C4-2B (cell line): ENCODE measurements around the gene ADAMTS19.
A peak's percentile ranks its signal among the peaks of the same experiment; 100 is the strongest.

ENCODE experiments used
- H3K27ac ChIP-seq: fragments of 450-650 bp; 2 replicates; pipeline ENCODE4 v1.5.1; 2017
- ZFX ChIP-seq: fragments of 450-650 bp; IDR thresholded peaks from 2 replicates; pipeline ENCODE4 v1.6.1; 2017
- TF ChIP-seq, protein P1 (sequence below): fragments of 450-650 bp; conservative IDR thresholded peaks from 2 replicates; pipeline ENCODE4 v1.5.1; 2017; ENCODE audit warnings: mild to moderate bottlenecking

Gene ADAMTS19

DNA sequence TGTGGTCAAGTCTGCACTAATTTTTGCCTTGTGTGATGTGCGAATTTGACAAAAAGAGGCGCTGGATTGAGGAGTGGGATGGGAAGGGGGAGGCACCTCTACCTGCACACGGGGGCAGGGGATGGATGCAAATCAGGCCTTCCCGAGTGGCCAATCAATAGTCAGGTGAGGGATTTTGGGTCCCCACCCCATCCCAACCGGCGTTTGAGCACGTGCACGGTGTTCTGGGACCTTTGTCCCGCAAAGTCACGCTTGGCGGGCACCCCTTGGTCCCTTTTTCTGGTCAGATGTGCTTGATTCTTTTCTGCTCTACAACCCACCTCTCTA is 685 bp upstream of the ADAMTS19 start:
- no peak overlapping the region for H3K27ac ChIP-seq
- TF ChIP-seq, protein P1, sequence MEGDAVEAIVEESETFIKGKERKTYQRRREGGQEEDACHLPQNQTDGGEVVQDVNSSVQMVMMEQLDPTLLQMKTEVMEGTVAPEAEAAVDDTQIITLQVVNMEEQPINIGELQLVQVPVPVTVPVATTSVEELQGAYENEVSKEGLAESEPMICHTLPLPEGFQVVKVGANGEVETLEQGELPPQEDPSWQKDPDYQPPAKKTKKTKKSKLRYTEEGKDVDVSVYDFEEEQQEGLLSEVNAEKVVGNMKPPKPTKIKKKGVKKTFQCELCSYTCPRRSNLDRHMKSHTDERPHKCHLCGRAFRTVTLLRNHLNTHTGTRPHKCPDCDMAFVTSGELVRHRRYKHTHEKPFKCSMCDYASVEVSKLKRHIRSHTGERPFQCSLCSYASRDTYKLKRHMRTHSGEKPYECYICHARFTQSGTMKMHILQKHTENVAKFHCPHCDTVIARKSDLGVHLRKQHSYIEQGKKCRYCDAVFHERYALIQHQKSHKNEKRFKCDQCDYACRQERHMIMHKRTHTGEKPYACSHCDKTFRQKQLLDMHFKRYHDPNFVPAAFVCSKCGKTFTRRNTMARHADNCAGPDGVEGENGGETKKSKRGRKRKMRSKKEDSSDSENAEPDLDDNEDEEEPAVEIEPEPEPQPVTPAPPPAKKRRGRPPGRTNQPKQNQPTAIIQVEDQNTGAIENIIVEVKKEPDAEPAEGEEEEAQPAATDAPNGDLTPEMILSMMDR, result no peak
- no peak for TF ChIP-seq ZFX

- H3K27ac ChIP-seq, result no peak overlapping the region
- TF ChIP-seq ZFX, result no peak
- TF ChIP-seq, protein P1, result no peak
These were observed 506 bp downstream of the ADAMTS19 start for GRCh38 chr5:129460672-129460935.

DNA sequence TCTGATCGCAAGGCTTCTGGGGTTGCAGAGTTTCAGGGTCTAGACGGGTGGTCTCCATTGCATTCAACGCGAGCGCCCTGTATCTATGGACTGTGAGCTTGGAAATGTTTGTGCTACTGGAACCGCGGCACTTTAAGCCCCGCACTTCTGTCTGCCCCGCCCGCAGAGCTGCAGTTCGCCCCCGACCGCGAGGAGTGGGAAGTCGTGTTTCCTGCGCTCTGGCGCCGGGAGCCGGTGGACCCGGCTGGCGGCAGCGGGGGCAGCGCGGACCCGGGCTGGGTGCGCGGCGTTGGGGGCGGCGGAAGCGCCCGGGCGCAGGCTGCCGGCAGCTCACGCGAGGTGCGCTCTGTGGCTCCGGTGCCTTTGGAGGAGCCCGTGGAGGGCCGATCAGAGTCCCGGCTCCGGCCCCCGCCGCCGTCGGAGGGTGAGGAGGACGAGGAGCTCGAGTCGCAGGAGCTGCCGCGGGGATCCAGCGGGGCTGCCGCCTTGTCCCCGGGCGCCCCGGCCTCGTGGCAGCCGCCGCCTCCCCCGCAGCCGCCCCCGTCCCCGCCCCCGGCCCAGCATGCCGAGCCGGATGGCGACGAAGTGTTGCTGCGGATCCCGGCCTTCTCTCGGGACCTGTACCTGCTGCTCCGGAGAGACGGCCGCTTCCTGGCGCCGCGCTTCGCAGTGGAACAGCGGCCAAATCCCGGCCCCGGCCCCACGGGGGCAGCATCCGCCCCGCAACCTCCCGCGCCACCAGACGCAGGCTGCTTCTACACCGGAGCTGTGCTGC is 1.0 kb downstream of the ADAMTS19 start:
- TF ChIP-seq, protein P1, result peak; percentile 27; the same call in 1 of the 2 replicates
- no peak for TF ChIP-seq ZFX
- H3K27ac ChIP-seq, result no peak overlapping the region

GRCh38 chr5:129461711-129462332 is 1.7 kb downstream of the ADAMTS19 start:
- no peak overlapping the region for H3K27ac ChIP-seq
- TF ChIP-seq ZFX, result no peak
- TF ChIP-seq, protein P1, result no peak; the same call in 1 of the 2 replicates

GRCh38 chr5:129465776-129466344 is 5.8 kb downstream of the ADAMTS19 start:
- no peak overlapping the region for H3K27ac ChIP-seq
- TF ChIP-seq ZFX, result no peak
- TF ChIP-seq, protein P1, result no peak

DNA sequence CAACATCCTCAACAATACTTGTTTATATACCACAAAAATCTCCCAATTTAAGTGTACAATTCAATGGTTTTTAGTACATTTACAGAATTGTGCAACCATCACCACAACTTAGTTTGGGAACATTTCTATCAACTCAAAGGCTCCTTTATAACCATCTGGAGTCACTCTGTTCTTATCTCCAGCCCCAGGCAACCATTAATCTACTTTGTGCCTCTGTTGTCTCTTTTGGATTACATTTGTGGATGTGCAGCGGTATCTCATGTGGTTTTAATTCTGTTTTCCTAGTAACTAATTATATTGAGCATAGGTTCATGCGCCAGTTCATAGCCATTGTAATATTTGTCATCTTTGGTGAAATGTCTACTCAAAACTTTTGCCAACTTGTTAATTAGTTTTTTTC is 14.4 kb downstream of the ADAMTS19 start:
- no peak overlapping the region for H3K27ac ChIP-seq
- TF ChIP-seq ZFX, result no peak
- TF ChIP-seq, protein P1, result no peak

DNA sequence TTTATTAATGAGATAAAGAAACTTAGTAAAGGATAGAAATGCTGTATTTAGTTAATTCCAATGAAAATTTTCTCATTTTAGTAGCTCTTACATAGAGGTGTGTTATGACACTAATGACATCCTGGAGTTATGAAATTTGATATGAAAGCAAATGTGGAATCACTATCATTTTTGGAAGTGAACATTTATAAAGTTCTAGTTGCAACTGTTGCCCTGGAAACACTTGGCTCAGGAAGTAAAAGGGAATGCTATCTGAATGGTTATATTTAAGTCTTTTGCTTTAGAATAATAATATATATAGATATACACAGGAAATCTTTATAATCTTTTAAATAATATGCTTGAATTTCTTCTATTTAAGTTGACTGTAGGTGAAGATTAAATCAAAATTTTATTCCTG is 16.7 kb downstream of the ADAMTS19 start:
- no peak for TF ChIP-seq ZFX
- TF ChIP-seq, protein P1, result no peak
- no peak overlapping the region for H3K27ac ChIP-seq
